COR-L47 (cell line): ENCODE measurements around the gene PGA4.

Source experiments
- DNase-seq: peaks from one replicate; lab custom pipeline; 2025; lab: John Stamatoyannopoulos, UW

The PGA4 gene

GRCh38 chr11:61279934-61280659 is 58.0 kb downstream of the PGA4 start:
- DNase-seq: peak; percentile 11

GRCh38 chr11:61280883-61281580 is 58.9 kb downstream of the PGA4 start:
- no peak for DNase-seq
